SK-MEL-5 (cell line): ENCODE results near the gene PPFIBP1. TPM values are rescaled to one million over a fixed set of nuclear protein-coding genes. Genes with fewer than 3 reads are reported as not detected.

Experiments
- DNase-seq: peaks from one replicate; pipeline ENCODE4 v3.0.0-alpha.2; 2016; ENCODE audit warnings: low read depth, low spot score
- in situ Hi-C: cut with HindIII; loops from 2 replicates; pipeline ENCODE4 v1.10.0; 2016; ENCODE audit warnings: low sequenced_read_pairs, high pct_unique_total_duplicates, low pct_unique_long_range_greater_than_20kb
- total RNA-seq: library from RNA; depleted of rRNA; stranded (reverse); fragments of >200 nt; shearing (Covaris generic); gene quantifications from 2 replicates; pipeline ENCODE4 v1.2.3, GENCODE V29; 2014

Gene PPFIBP1
- total RNA-seq, 1 experiment from 2014 or later, result 55.8 TPM

GRCh38 chr12:27508736-27509431 lies 15.1 kb upstream of the PPFIBP1 start:
- no peak for DNase-seq
- in situ Hi-C loops, result no loop called here

GRCh38 chr12:27511031-27511722 lies 12.8 kb upstream of the PPFIBP1 start:
- in situ Hi-C loops, result no loop called here
- DNase-seq, result peak; percentile 57

- DNase-seq, result no peak
- in situ Hi-C loops, result no loop called here
These were observed 12.3 kb upstream of the PPFIBP1 start for GRCh38 chr12:27511723-27512045.

GRCh38 chr12:27513155-27513824 lies 10.7 kb upstream of the PPFIBP1 start:
- in situ Hi-C loops, result no loop called here
- DNase-seq, result peak; percentile 17

GRCh38 chr12:27515671-27516070 lies 8.3 kb upstream of the PPFIBP1 start:
- in situ Hi-C loops, result no loop called here

GRCh38 chr12:27516625-27517024 lies 7.4 kb upstream of the PPFIBP1 start:
- in situ Hi-C loops, result no loop called here
- DNase-seq, result no peak

More at GRCh38 chr12:27515671-27516070, 8.3 kb upstream of the PPFIBP1 start:
- no peak for DNase-seq

GRCh38 chr12:27517546-27517945 lies 6.5 kb upstream of the PPFIBP1 start:
- in situ Hi-C loops, result no loop called here
- DNase-seq, result no peak

GRCh38 chr12:27517961-27518665 lies 5.9 kb upstream of the PPFIBP1 start:
- no peak for DNase-seq
- in situ Hi-C loops, result no loop called here

- DNase-seq, result no peak
- in situ Hi-C loops, result no loop called here
These were observed 2.9 kb upstream of the PPFIBP1 start for GRCh38 chr12:27521066-27521465.

- DNase-seq, result no peak
- in situ Hi-C loops, result no loop called here
These were observed 2.0 kb upstream of the PPFIBP1 start for GRCh38 chr12:27521981-27522380.

- peak; percentile 33 for DNase-seq
- in situ Hi-C loops, result no loop called here
These were observed 733 bp upstream of the PPFIBP1 start for GRCh38 chr12:27523305-27523641.

- no peak for DNase-seq
- in situ Hi-C loops, result no loop called here
These were observed 459 bp downstream of the PPFIBP1 start for GRCh38 chr12:27524494-27524835.

- in situ Hi-C loops, result no loop called here
- DNase-seq, result peak; percentile 51
These were observed 1.1 kb downstream of the PPFIBP1 start for GRCh38 chr12:27524839-27525753.

- in situ Hi-C loops, result no loop called here
- no peak for DNase-seq
These were observed 3.5 kb downstream of the PPFIBP1 start for GRCh38 chr12:27527512-27527911.

- in situ Hi-C loops, result no loop called here
- no peak for DNase-seq
These were observed 4.8 kb downstream of the PPFIBP1 start for GRCh38 chr12:27528788-27529187.

- DNase-seq, result peak; percentile 3
- in situ Hi-C loops, result no loop called here
These were observed 6.3 kb downstream of the PPFIBP1 start for GRCh38 chr12:27530157-27530922.

GRCh38 chr12:27531896-27532295 lies 7.9 kb downstream of the PPFIBP1 start:
- DNase-seq, result no peak
- in situ Hi-C loops, result no loop called here
